Activated gamma-delta T cell treated with Interleukin-2 at 50 U/mL for 16 hours (primary cell): Measurements from ENCODE around the gene GPLD1.
"Not testable (repeated sequence)": the region's sequence is repeated elsewhere in the genome, so short reads cannot be mapped to it uniquely, and the experiment has no call there.

Experiments
- DNase-seq: peaks from one replicate; pipeline ENCODE4 v3.0.0-alpha.2; 2020

GPLD1 gene

GRCh38 chr6:24489470-24489869 is at the start of gene GPLD1:
GPLD1 (minus strand) TSS chr6:24489578; CDS start chr6:24489511, 67 bp downstream.
- DNase-seq, result no peak

DNA sequence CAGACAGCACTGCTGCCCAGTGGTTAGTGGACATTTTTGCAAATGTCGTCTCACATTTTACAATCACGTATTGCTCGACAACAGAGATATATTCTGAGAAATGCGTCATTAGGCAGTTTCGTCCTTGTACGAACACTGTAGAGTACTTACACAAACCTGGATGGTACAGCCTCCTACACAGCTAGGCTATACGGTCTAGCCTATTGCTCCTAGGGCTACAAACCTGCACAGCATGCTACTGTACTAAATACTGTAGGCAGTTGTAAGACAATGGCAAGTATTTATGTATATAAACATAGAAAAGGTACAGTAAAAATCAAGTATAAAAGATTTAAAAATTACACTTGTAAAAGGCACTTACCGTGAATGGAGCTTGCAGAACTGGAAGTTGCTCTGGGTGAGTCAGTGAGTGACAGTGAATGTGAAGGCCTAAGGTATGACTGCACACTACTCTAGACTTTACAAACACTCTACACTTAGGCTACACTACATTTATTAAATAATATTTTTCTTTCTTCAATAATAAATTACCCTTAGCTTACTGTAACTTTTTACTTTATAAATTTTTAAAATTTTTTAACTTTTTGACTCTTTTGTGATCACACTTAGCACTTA is 48.5 kb upstream of the GPLD1 start:
- no peak for DNase-seq

GRCh38 chr6:24537082-24537699 is 47.8 kb upstream of the GPLD1 start:
- DNase-seq, result no peak

DNA sequence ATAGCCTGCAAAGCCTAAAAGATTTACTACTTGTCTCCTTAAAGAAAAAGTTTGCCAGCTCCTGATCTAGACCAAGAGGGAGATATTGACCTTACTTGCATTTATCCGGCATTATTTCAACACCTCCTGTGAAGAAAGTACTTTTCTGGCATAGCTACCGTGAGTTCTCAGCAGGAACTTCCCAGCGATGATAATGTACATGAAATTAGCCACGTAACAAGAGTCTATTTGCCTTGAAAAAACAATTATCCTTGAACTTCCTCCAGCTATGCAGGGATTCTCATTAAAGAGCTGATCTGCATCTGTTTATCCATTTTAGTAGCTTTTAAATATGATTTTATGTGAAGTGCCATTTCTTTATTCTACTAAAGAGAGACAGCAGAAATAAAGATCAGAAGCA is 47.1 kb upstream of the GPLD1 start:
- DNase-seq, result no peak

DNA sequence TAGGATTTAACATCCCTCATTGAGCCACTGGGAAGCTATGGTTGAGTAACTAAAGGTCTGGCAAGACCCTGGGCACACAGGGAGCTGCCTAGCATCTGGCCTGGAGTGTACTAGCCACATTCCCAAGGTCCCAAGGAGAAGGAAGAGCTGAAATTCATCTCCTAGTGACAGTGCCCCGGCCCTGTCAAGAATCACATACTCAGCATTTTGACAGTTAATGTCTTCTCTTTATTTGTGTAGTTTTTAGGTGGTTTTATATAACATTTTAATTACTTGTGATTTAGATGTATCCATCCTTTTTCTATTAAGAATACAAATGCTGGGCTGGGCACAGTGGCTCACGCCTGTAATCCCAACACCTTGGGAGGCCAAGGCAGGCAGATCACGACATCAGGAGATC is 45.8 kb upstream of the GPLD1 start:
- DNase-seq, result no peak

GRCh38 chr6:24534329-24534728 is 45.0 kb upstream of the GPLD1 start:
- DNase-seq, result no peak

GRCh38 chr6:24529985-24530384 is 40.6 kb upstream of the GPLD1 start:
- no peak for DNase-seq

DNA sequence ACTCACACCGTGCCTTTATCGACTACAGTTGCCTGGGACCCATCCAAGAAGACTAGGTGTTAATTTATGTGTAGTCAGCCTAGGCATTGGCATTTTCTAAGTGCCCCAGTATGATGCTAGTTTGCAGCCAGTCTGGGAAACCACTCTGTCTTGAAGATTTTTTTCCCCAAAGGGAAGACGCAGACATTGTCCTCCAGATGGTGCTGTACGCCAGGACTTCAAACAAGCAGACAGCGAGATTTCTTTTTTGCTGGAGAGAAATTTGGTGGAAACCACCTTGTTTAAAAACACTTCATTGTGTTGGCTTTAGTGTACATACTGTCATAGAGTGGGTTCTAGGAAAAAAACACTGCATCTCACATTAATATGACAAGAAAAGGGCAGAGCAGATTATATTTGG is 35.4 kb upstream of the GPLD1 start:
- no peak for DNase-seq

- no peak for DNase-seq
Observed at GRCh38 chr6:24524329-24524728, 35.0 kb upstream of the GPLD1 start.

- DNase-seq, result no peak
Observed at GRCh38 chr6:24522228-24523176, 33.1 kb upstream of the GPLD1 start.

DNA sequence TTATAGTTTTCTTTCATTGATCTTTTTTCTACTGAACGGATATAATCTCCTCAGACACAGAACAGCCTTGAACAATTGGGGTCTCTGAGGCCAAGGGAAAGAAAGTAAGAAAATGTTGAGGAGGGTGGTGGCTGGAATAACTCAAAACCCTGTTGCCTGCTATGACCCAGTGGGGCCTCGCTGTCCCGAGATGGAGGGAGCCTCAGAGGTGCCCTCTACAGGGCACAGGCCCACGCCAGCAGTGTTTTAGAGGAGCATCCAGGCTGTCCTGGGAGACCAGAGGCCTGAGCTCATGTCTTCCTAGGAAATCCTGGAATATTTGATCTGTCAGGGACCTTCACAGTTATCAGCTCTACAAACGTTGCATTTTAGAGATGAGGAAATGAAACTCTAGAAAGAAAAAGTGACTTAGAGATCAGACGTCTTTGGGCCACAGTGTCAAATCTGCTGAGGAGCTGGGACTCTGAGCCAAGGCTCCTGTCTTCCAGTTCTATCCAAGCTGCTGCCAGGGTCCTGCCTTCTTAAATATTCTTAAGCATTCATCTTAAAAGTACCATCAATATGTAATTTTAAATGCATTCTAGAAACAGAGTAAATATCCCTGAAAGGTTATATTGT is 31.7 kb upstream of the GPLD1 start:
- DNase-seq, result peak; percentile 18

- DNase-seq, result no peak
Observed at GRCh38 chr6:24517659-24518543, 28.5 kb upstream of the GPLD1 start.

DNA sequence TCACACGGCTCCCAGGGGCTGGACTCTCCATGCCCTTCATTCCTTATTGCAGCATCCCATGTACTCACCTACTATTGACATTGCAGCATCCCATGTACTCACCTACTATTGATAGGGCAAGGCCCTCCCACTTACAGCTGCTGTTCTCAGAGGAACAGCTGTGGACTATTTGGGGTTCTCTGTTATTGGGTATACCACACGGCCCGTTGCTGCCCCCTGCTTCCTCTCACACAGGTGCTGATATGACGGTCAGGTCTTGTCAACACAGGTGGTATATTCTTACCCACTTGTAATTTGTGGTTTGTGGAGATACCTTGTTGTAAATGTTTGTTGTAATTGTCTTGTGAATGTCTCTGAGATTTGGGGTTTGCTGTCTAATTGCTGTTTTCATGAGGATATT is 24.2 kb upstream of the GPLD1 start:
- no peak for DNase-seq

GRCh38 chr6:24511976-24512375 is 22.6 kb upstream of the GPLD1 start:
- DNase-seq, result not testable (repeated sequence)

GRCh38 chr6:24506814-24507520 is 17.6 kb upstream of the GPLD1 start:
- DNase-seq, result no peak

DNA sequence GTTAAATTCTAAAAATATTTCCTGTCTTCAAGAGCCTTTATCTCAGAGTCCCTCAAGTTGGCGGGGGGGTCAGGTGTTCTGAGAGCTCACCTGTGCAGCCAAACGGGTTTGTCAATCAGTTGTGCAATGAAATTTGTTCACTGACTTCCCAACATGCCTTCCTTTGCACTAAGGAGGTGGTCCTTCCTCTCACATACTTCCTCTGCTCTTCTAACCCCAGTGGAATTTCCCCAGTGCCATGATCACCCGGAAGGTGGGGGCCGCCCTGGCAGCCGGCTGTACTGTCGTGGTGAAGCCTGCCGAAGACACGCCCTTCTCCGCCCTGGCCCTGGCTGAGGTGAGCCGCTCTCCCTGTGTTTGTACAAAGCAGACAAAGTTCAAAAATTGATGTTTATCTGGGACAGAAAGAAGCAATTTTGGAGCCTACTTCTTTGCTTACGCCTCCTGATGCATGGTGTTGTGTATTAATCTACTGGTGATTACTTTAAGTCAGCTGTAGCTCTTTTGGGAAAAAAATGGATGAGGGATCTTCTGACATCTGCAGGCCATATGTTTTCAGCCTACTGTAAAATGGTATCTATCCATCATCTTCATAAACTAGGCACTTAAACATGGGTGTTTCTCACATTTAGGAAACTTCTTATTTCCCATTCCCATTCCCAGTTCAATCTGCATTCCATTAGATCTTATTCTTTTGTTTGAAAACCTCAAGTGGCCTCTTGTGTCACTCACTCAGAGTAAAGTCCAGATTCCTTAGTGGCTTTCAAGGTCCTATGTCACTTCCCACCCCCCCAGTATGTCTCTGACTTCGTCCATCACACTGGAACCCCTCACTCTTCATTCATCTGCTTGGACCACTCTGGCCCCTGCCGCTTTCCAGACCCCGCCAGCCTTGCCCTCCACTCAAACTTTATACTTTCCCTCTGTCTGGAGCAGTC is 15.5 kb upstream of the GPLD1 start:
- DNase-seq, result no peak

GRCh38 chr6:24504287-24504648 is 14.9 kb upstream of the GPLD1 start:
- no peak for DNase-seq

GRCh38 chr6:24501914-24502313 is 12.5 kb upstream of the GPLD1 start:
- DNase-seq, result no peak

DNA sequence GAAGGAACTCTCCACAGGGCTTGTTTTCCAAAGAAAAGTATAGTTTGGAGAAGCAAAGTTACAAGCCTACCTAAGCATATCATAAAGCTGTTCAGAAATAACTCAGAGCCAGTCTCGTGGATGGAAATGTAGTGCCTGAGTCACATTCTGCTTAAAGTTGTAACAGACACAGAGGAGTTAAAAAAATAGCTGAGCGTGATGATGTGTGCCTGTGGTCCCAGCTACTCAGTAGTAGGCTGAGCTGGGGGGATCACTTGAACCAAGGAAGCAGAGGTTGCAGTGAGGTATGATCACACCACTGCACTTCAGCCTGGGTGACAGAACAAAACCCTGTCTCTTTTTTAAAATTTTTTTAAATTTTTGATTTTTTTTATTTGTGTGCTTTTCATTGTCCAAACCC is 12.0 kb upstream of the GPLD1 start:
- DNase-seq, result no peak

GRCh38 chr6:24500683-24501082 is 11.3 kb upstream of the GPLD1 start:
- DNase-seq, result no peak
